ENCODE results near the gene ITGB6. TPM values are rescaled to one million over a fixed set of nuclear protein-coding genes. Genes with fewer than 3 reads are reported as not detected.

The ITGB6 gene, protein sequence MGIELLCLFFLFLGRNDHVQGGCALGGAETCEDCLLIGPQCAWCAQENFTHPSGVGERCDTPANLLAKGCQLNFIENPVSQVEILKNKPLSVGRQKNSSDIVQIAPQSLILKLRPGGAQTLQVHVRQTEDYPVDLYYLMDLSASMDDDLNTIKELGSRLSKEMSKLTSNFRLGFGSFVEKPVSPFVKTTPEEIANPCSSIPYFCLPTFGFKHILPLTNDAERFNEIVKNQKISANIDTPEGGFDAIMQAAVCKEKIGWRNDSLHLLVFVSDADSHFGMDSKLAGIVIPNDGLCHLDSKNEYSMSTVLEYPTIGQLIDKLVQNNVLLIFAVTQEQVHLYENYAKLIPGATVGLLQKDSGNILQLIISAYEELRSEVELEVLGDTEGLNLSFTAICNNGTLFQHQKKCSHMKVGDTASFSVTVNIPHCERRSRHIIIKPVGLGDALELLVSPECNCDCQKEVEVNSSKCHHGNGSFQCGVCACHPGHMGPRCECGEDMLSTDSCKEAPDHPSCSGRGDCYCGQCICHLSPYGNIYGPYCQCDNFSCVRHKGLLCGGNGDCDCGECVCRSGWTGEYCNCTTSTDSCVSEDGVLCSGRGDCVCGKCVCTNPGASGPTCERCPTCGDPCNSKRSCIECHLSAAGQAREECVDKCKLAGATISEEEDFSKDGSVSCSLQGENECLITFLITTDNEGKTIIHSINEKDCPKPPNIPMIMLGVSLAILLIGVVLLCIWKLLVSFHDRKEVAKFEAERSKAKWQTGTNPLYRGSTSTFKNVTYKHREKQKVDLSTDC
- polyA plus RNA-seq (ENCODE audit: insufficient read depth in 1 of 5, insufficient read length in 5 of 5, low replicate concordance in 1 of 5) = 1 to 10 TPM; 6.1 to 9.3 (median 7.6) TPM
- long read RNA-seq, donor 1, full-length matches to known transcripts = 1 of 1 reads
- long read RNA-seq, donor 1, partial matches to known transcripts = 0 of 1 reads
- long read RNA-seq, donor 1, other reads (novel, unspliced or antisense) = 0 of 1 reads
- long read RNA-seq, donor 2 = 0 reads
- long read RNA-seq, donor 3, full-length matches to known transcripts = 1 of 1 reads
- long read RNA-seq, donor 3, partial matches to known transcripts = 0 of 1 reads
- long read RNA-seq, donor 3, other reads (novel, unspliced or antisense) = 0 of 1 reads
- long read RNA-seq, donor 4 = 0 reads
- long read RNA-seq, donor 5 = 0 reads
- long read RNA-seq, donor 6 = 0 reads
- long read RNA-seq, donor 7 = 0 reads
- long read RNA-seq, donor 8 = 0 reads

DNA sequence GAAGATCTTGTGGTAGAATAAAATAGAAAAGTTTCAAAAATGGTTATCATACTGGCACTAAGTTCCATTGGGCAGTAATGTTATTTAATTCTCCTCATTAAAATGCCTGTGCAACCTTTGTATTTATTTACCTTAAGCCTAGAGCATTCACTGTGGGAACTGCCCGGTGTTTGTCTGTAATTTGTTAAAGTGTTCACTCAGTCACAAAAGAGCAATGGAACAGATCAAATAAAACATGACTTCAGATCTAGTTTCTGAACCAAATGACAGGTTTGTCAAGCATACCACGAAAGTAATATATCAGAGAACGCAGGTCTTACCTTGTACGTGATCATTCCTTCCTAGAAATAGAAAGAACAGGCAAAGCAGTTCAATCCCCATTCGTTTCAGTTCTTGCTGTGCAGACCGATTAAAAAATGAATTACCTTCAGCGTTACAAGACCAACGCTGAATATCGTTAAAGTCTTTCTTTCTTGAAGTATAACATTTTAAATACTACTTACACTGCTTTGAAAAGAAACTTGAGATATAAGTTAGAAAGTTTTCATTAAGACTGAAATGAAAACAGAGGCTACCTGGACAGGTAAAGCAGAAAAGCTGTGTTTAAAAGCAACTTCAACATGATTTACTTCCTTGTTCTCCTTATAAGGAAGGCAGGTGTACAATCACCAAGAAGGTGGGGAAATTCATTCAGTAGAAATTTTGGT, at the start of gene ITGB6:
ITGB6 (minus strand) TSS at position 590 of the 707 bp plus-strand sequence; CDS start at position 381, 209 bp downstream.
- DNase-seq = no peak

DNA sequence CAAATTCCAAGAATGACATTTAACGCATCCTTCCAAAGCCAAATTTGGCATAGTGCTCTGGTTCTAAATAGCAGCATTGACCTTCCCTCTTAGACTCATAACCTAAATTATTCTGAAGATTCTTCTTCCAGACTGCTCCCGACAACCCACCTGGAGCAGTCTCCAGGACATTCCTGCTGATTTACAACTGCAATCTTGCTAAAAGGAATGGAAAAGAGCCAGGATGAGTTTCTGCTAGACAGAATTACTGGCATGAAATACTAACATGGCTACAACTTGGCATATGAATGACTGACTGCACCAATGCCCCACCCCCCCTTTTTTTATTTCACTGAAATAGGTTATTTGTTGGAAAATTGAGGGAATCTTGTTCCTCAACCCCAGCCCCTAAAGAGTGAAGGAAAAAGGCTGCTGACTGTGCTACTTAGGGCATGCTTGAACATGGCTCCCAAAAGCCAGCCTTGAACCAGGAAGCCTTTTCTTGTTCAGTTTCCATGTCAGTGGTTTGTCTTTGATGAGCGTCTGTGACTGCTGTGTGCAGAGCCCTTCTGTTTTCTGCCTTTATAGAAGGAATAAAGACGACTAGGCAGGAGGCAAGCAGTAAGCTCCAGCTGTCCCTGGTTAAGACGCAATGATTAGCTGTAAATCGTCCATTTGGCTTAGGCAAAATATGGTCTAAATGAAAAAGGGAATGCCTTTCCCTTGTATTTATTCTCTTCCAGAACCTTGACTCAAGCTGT, 47.4 kb upstream of the ITGB6 start:
- no peak for DNase-seq

GRCh38 chr2:160246356-160246755, 46.3 kb upstream of the ITGB6 start:
- DNase-seq = no peak

DNA sequence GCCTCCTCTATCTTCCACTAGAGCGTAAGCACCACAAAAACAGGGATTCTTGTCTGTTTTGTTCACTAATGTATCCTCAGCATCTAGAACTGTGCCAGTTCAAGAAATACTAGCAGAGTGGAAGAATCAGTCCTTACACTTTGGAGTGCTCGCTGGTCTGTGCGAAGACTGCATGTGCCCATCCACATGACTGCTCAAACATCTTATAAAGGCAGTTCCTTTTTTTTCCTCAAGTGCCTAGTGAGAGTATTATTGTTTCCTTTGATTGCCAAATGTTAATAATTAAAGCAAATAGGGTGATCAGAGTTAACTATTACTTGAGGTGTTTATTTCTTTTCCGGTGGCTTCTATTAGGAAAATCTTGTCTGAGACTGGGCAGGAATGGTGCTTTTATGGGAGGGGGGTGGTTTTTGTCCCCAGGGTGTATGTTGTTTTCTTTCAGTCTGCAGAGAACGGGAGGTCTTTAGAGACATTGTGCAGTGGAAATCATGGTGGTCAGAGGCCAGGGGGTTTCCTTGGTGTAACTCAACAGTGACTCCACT, 45.6 kb upstream of the ITGB6 start:
- no peak for DNase-seq

- no peak for DNase-seq
These were observed 43.0 kb upstream of the ITGB6 start for GRCh38 chr2:160242893-160243564.

- DNase-seq = no peak
These were observed 41.4 kb upstream of the ITGB6 start for GRCh38 chr2:160241251-160242137.

DNA sequence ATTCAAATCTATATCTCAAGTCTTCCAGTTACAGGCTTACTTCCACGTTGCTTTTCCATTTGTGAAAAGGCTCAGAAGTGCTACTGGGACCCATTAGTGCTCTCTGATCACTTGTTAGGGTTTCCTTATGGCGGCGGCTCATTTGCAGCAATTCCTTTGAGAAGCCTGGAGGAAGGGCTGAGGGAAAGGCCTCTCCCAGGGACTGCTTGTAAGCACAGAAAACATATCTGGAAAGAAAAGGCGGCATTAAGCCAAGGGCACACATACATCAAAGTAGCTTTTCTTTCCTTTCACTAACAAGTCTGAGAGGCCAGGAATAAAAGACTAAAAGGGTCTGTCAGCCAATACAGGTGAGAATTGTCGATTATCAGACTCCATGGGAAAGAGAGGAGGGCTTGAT, 39.4 kb upstream of the ITGB6 start:
- no peak for DNase-seq

DNA sequence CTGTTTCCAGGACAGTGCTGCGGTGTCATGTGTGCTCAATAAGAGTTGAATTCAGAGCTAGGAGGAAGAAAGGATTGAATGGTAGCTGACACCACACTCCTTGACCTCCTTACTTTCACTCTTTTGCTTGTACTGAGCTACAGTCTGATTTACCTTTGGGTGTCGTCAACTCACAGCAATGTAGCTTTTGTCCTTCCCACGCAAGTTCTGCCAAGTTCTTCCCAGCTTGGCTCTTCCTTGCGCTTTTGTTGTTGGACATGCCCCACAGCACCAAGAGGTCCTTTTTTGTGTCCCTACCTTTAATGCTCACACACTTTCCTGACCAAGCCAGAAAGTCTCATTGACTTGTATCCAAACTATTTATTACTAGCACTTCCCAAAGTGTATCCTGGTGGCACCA, 38.3 kb upstream of the ITGB6 start:
- DNase-seq = no peak

DNA sequence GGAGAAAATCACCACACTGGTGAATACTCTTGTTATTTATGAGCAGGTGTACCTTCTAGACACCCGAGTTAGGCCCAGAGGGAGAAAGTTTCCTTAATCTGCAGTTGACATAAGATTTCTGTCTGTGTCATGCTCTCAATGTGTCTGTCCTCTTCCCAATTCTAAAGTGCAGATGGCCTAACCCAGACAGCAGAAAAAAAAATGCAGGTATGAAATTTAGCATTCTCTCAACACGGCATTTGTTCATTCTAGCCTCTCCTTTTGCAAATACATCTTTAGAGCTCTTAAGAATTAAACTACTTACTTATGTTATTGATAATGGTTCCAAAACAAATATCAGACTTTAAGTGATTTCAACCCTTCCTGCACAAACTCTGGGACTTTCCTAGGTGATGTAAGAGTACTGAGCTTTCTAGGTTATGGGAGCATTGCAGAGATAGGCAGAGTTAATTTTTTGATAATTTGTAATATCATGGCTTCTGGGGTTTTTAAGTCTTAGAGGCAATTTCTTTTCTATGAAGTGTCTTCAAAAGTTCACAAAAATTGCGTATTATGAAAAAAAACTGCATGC, 32.9 kb upstream of the ITGB6 start:
- no peak for DNase-seq

DNA sequence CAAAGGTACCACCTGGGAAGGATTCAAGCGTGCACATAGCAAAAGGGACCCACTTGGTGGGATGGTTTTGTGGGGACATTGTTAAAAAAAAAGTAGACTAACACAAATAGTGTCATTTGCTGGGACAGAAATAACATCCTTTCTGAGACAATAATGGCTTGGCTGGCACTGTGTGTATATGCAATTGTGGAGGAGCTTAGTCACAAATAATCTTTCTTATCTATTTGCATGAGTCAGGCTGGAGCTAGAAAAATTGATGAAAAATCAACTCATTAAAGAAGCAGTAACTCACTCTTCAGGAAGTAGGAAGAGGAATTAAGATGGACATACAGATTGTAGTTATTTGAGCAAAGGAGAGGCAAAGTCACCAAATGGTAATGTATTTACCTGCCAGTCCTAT, 29.5 kb upstream of the ITGB6 start:
- no peak for DNase-seq

- DNase-seq = no peak
These were observed 28.3 kb upstream of the ITGB6 start for GRCh38 chr2:160228141-160228917.

- no peak for DNase-seq
These were observed 27.3 kb upstream of the ITGB6 start for GRCh38 chr2:160227293-160227915.

DNA sequence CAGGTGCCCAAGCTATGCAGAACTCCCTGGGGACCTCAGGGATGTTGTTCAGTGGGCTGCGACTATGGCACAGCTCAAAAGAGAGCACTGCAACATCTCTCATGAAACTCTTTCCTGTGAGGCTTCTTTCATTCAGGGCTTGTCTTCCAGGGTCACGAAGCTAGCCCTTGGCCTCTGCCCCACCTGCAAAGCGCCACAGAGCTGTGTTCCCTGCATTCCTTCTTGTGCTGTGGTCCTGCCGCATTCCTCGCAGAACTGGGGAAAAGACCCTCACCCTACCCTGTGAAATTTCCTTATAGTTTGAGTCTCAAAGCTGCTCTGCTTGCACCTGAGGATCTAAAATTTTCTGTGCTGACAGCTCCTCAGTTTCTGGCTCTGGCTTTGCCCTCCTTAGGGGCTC, 26.3 kb upstream of the ITGB6 start:
- DNase-seq = no peak

DNA sequence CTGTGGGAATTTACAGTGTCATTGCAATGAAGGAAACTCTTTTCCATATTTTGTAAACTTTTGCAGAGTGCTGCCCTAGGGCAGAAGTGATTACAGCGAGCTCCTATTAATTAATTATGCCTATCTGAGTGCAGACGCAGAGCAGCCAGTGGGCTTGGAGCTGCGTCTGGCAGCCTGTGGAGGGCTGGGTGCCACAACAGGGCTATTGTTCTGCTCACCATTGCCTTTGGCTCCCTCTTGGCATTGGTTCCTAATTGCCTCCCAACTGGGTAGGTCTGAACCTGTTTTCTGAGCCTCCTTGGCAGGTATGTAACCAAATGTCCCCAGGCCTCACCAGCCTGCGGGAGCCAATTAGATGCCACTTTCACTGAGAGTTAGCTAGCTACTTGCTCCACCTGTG, 25.6 kb upstream of the ITGB6 start:
- no peak for DNase-seq

DNA sequence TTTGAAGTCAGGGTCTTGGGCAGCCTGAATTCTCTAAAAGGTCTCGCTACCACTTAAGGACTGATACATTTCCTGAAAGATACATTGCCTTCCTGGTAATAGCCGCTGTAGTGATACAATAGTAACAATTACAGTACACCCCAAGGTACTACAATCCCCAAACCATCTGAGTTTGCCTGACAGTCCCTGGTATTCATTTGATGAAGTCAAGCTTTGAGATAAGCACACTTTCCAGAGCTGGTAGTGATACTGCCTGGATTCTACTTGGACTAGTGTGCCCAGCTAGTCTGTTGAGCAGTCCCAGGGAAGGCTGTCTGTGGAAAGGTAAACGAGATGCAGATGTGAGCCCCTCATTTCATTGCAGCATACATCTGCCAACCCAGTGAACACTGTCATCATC, 24.4 kb upstream of the ITGB6 start:
- DNase-seq = no peak

DNA sequence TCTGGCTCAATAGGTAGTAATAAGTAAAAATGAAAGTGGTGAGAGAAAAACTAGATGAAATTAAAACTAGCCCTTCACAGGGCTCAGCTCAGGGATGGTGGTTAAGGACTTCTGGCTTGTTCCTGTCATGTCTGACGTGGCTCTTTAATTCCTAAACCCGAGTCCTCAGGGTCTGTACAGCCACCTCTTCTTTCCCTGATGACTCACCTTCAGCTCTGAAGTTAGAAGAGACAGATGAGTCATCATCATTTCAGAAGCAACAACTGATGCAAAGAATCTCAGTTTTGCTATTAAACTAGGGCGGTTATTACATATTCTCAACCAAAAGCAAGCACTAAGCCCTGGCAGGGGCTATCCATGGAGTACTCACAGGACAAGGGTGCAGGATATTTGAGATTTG, 24.0 kb upstream of the ITGB6 start:
- no peak for DNase-seq

- no peak for DNase-seq
These were observed 23.5 kb upstream of the ITGB6 start for GRCh38 chr2:160223560-160223959.
